Thymus (tissue), 11 donors: ENCODE results near the gene BCAS2. TPM values are rescaled to one million over a fixed set of nuclear protein-coding genes. Genes with fewer than 3 reads are reported as not detected.

Experiments
- DNase-seq, 9 donors: peaks; one replicate each; pipeline ENCODE4 v3.0.0-alpha.2; 2013; ENCODE audit warnings: low spot score in 9 of 9, low read depth in 6 of 9, missing footprints in 1 of 9
- H3K27ac ChIP-seq, 2 donors: one replicate each; pipeline ENCODE4 v1.5.1; 2013; ENCODE audit warnings: control low read depth in 1 of 2, low read depth in 1 of 2, low read length in 1 of 2, mild to moderate bottlenecking in 1 of 2, moderate library complexity in 1 of 2
- H3K27me3 ChIP-seq, 2 donors: one replicate each; pipeline ENCODE4 v1.5.1; 2013; ENCODE audit warnings: low read length in 1 of 2; ENCODE audit not compliant: control insufficient read depth in 2 of 2, insufficient read depth in 1 of 2
- H3K36me3 ChIP-seq, 2 donors: one replicate each; pipeline ENCODE4 v1.5.1; 2013; ENCODE audit warnings: low read length in 1 of 2, mild to moderate bottlenecking in 1 of 2, moderate library complexity in 1 of 2; ENCODE audit not compliant: control insufficient read depth in 2 of 2, insufficient read depth in 2 of 2
- H3K4me1 ChIP-seq, 2 donors: one replicate each; pipeline ENCODE4 v1.5.1; 2013; ENCODE audit warnings: low read length in 2 of 2; ENCODE audit not compliant: control insufficient read depth in 2 of 2, insufficient read depth in 2 of 2
- H3K4me3 ChIP-seq, 2 donors: one replicate each; pipeline ENCODE4 v1.5.1; 2013; ENCODE audit warnings: low read length in 2 of 2, control low read depth in 1 of 2, mild to moderate bottlenecking in 1 of 2
- H3K9me3 ChIP-seq, 2 donors: one replicate each; pipeline ENCODE4 v1.5.1; 2013; ENCODE audit warnings: low read length in 1 of 2, mild to moderate bottlenecking in 1 of 2; ENCODE audit not compliant: control insufficient read depth in 2 of 2, insufficient read depth in 1 of 2
- WGBS: extraction: QIAGEN DNeasy Blood & Tissue Kit; methylation state at CpG from one replicate; pipeline ENCODE4 v1.1.7; 2013; 5-methylcytosine and 5-hydroxymethylcytosine counted together
- polyA plus RNA-seq: library from polyadenylated mRNA; stranded (reverse); fragments of 200-250 nt; gene quantifications from one replicate; pipeline ENCODE4 v1.2.3, GENCODE V29; 2013
- total RNA-seq: library from RNA; stranded (reverse); fragments of 120-200 nt; gene quantifications from one replicate; pipeline ENCODE4 v1.2.4, GENCODE V29; 2013
- donor health status: healthy.

The BCAS2 gene
- total and polyA plus RNA-seq, 2 donors, result 46.3 to 57.8 TPM

GRCh38 chr1:114551400-114551799 lies 30.0 kb downstream of the BCAS2 start:
- 99% methylated on average over 4 of the region's 4 CpGs for WGBS
- DNase-seq, result no peak
- Histone ChIP-seq H3K27ac (no peak overlapping the region), H3K9me3 (no peaks in the 10 kb centered on the region), H3K4me3 (no peak overlapping the region), H3K4me1 (no peaks in the 10 kb centered on the region), H3K27me3 (no peaks in the 10 kb centered on the region), H3K36me3 (no peaks in the 10 kb centered on the region)

GRCh38 chr1:114550336-114550735 lies 31.1 kb downstream of the BCAS2 start:
- no peak overlapping the region for H3K4me3 ChIP-seq
- H3K27ac ChIP-seq, result no peak overlapping the region
- no peak for DNase-seq
- no peaks in the 10 kb centered on the region for H3K27me3 ChIP-seq
- H3K36me3 ChIP-seq, result no peaks in the 10 kb centered on the region
- H3K9me3 ChIP-seq, result no peaks in the 10 kb centered on the region
- H3K4me1 ChIP-seq, result no peaks in the 10 kb centered on the region
- WGBS, result over 99% methylated on average over 2 of the region's 2 CpGs

GRCh38 chr1:114549137-114549536 lies 32.3 kb downstream of the BCAS2 start:
- no peak overlapping the region for H3K4me3 ChIP-seq
- no peaks in the 10 kb centered on the region for H3K9me3 ChIP-seq
- H3K36me3 ChIP-seq, result no peaks in the 10 kb centered on the region
- H3K27me3 ChIP-seq, result no peaks in the 10 kb centered on the region
- H3K4me1 ChIP-seq, result no peaks in the 10 kb centered on the region
- 88% methylated on average over 4 of the region's 4 CpGs for WGBS
- DNase-seq, result no peak
- no peak overlapping the region for H3K27ac ChIP-seq

GRCh38 chr1:114547076-114547475 lies 34.3 kb downstream of the BCAS2 start:
- DNase-seq, result no peak
- H3K27ac ChIP-seq, result no peak overlapping the region
- 95% methylated on average over 1 of the region's 1 CpG for WGBS
- no peaks in the 10 kb centered on the region for H3K27me3 ChIP-seq
- no peaks in the 10 kb centered on the region for H3K4me1 ChIP-seq
- H3K4me3 ChIP-seq, result no peak overlapping the region
- H3K9me3 ChIP-seq, result no peaks in the 10 kb centered on the region
- no peaks in the 10 kb centered on the region for H3K36me3 ChIP-seq

GRCh38 chr1:114545796-114546195 lies 35.6 kb downstream of the BCAS2 start:
- no peaks in the 10 kb centered on the region for H3K9me3 ChIP-seq
- no peak overlapping the region for H3K4me3 ChIP-seq
- DNase-seq, result no peak
- H3K27me3 ChIP-seq, result no peaks in the 10 kb centered on the region
- no peak overlapping the region for H3K27ac ChIP-seq
- WGBS, result 97% methylated on average over 2 of the region's 2 CpGs
- no peaks in the 10 kb centered on the region for H3K36me3 ChIP-seq
- no peaks in the 10 kb centered on the region for H3K4me1 ChIP-seq

GRCh38 chr1:114545315-114545714 lies 36.1 kb downstream of the BCAS2 start:
- DNase-seq, result no peak
- Histone ChIP-seq H3K4me1 (no peaks in the 10 kb centered on the region), H3K27me3 (no peaks in the 10 kb centered on the region), H3K27ac (no peak overlapping the region), H3K36me3 (no peaks in the 10 kb centered on the region), H3K4me3 (no peak overlapping the region), H3K9me3 (no peaks in the 10 kb centered on the region)
- 84% methylated on average over 1 of the region's 1 CpG for WGBS

GRCh38 chr1:114540821-114541220 lies 40.6 kb downstream of the BCAS2 start:
- 95% methylated on average over 6 of the region's 6 CpGs for WGBS
- DNase-seq, result no peak
- no peaks in the 10 kb centered on the region for H3K4me1 ChIP-seq

GRCh38 chr1:114540272-114540671 lies 41.1 kb downstream of the BCAS2 start:
- no peak overlapping the region for H3K4me3 ChIP-seq
- no peaks in the 10 kb centered on the region for H3K9me3 ChIP-seq
- DNase-seq, result no peak
- no peak overlapping the region for H3K27ac ChIP-seq
- H3K4me1 ChIP-seq, result no peaks in the 10 kb centered on the region
- H3K27me3 ChIP-seq, result no peaks in the 10 kb centered on the region
- H3K36me3 ChIP-seq, result no peaks in the 10 kb centered on the region
- WGBS, result 58% methylated on average over 3 of the region's 3 CpGs

More at GRCh38 chr1:114540821-114541220, 40.6 kb downstream of the BCAS2 start:
- no peaks in the 10 kb centered on the region for H3K27me3 ChIP-seq
- H3K9me3 ChIP-seq, result no peaks in the 10 kb centered on the region
- H3K4me3 ChIP-seq, result no peak overlapping the region
- no peaks in the 10 kb centered on the region for H3K36me3 ChIP-seq
- no peak overlapping the region for H3K27ac ChIP-seq

GRCh38 chr1:114536043-114536442 lies 45.4 kb downstream of the BCAS2 start:
- no peaks in the 10 kb centered on the region for H3K4me1 ChIP-seq
- no peaks in the 10 kb centered on the region for H3K9me3 ChIP-seq
- 99% methylated on average over 7 of the region's 7 CpGs for WGBS

GRCh38 chr1:114535401-114535800 lies 46.0 kb downstream of the BCAS2 start:
- DNase-seq, result no peak
- 96% methylated on average over 1 of the region's 1 CpG for WGBS

More at GRCh38 chr1:114536043-114536442, 45.4 kb downstream of the BCAS2 start:
- no peak overlapping the region for H3K4me3 ChIP-seq
- no peak for DNase-seq
- H3K27me3 ChIP-seq, result no peaks in the 10 kb centered on the region
- H3K27ac ChIP-seq, result no peak overlapping the region
- H3K36me3 ChIP-seq, result no peaks in the 10 kb centered on the region

More at GRCh38 chr1:114535401-114535800, 46.0 kb downstream of the BCAS2 start:
- no peaks in the 10 kb centered on the region for H3K36me3 ChIP-seq
- H3K27me3 ChIP-seq, result no peaks in the 10 kb centered on the region
- H3K27ac ChIP-seq, result no peak overlapping the region
- no peaks in the 10 kb centered on the region for H3K4me1 ChIP-seq
- H3K9me3 ChIP-seq, result no peaks in the 10 kb centered on the region
- no peak overlapping the region for H3K4me3 ChIP-seq
